Activated CD4-positive, alpha-beta T cell treated with anti-CD3 and anti-CD28 coated beads, Interleukin-2, amount 10 ng/mL, durations not matched to agents 7 days and 5 days (primary cell): ENCODE results near the gene POLE. TPM values are rescaled to one million over a fixed set of nuclear protein-coding genes. Genes with fewer than 3 reads are reported as not detected.

Experiments used
- CTCF ChIA-PET: fragments of 350-600 bp; sonication (Branson Sonifier 250); formaldehyde crosslinking; loops from one replicate; lab custom pipeline; 2021; ENCODE audit warnings: antibody characterized with exemption; lab: Charles Lee
- POLR2A ChIA-PET: fragments of 350-600 bp; sonication (Branson Sonifier 250); formaldehyde crosslinking; loops from one replicate; lab custom pipeline; 2021; ENCODE audit warnings: antibody characterized with exemption; lab: Charles Lee
- DNase-seq: peaks from one replicate; pipeline ENCODE4 v3.0.0-alpha.2; 2020
- H3K27ac Mint-ChIP-seq: one replicate; pipeline ENCODE4 v1.8.0; 2021; ENCODE audit warnings: mild to moderate bottlenecking, moderate library complexity, mixed read lengths
- H3K27me3 Mint-ChIP-seq: one replicate; pipeline ENCODE4 v1.8.0; 2021; ENCODE audit warnings: mixed read lengths
- H3K36me3 Mint-ChIP-seq: one replicate; pipeline ENCODE4 v1.8.0; 2021; ENCODE audit warnings: low read depth, mixed read lengths
- H3K4me1 Mint-ChIP-seq: one replicate; pipeline ENCODE4 v1.8.0; 2021; ENCODE audit warnings: mixed read lengths
- H3K4me3 Mint-ChIP-seq: one replicate; pipeline ENCODE4 v1.8.0; 2021; ENCODE audit warnings: mild to moderate bottlenecking, moderate library complexity, mixed read lengths
- H3K9me3 Mint-ChIP-seq: one replicate; pipeline ENCODE4 v1.8.0; 2021; ENCODE audit warnings: mixed read lengths
- total RNA-seq, 2 experiments: library from RNA; stranded (reverse); gene quantifications; one replicate each; pipeline ENCODE4 v1.2.3, GENCODE V29; 2021

POLE gene
- total RNA-seq, 2 experiments from 2014 or later = 167 to 176 TPM

DNA sequence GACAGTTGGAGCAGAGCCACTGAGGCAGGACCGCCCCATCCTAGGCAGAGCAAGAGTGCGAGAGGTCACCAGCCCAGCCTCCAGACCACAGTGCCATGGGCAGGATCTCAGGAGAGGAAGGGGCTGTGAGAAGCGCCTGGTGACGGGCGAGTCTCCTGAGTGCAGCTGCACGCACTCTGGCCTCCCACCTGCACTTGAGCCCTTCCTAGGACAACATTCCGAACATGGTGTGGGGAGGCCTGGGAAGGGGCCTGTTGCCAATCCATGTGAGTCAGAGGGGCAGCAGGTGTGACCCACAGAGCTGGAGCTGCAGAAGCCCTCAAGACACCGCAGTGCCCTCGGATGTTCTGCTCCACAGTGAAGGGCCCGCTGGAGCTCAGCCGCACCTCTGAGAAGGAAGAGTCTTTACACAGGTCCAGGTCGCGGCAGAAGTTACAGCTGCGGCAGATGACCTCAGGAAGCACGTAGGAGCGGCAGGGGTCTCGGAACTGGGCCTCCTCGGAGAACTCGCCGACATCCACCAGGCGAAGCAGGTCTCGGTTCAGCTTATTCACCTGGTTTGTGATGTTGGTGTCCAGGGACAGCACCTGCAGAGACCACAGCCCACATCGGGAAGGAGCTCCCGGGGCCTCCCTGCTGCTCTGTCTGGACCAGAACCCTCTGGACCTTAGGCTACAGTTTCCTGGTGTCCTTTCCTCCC, 61.3 kb downstream of the POLE start:
- DNase-seq = no peak
- Mint-ChIP-seq H3K36me3 (peaks cover 29% of the 10 kb centered on the region), H3K27me3 (no peaks in the 10 kb centered on the region), H3K4me3 (no peak overlapping the region), H3K9me3 (no peaks in the 10 kb centered on the region), H3K27ac (no peak overlapping the region), H3K4me1 (peaks cover 7% of the 10 kb centered on the region)
- ChIA-PET CTCF (interaction anchor here (0.5 to 1.1 kb wide), 2 partner anchors 27 to 610 kb away, joined by 3 to 4 read pairs; no protein-coding TSS in a partner anchor), POLR2A (no interaction called here)

DNA sequence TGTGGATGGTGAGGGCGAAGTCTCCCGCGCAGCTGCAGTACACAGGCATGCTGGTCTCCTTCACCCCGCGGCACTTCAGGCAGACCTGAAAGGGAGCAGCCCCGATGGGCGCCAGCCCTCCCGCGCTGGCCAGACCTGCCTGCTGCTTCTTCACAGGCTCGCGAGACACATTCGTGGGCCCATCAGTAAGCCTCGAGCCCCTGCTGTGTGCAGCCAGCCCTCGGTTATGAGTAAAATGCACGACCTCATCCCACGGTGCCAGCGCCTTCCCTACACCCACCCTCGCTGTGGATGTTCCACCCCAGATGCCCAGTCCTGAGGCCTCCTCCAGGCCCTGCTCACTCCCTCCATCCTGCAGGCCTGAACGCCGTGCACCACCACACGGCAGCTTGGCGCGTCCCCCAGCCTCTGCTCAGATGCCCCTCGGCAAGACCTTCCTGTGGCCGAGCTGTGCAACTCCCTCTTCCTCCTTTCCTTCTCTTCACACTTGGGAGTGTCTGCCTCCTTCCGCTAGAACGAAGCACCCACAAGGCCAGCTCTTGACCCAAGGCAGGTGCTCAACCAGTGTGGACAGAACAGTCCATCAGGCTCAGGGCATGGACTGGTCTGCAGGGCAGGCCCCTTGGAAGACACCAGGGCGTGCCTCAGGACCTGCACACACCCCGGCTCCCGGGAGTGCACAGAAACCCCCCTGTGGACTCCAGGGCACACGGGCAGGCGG, 62.1 kb downstream of the POLE start:
- DNase-seq = no peak
- Mint-ChIP-seq H3K36me3 (peaks cover 22% of the 10 kb centered on the region), H3K4me3 (no peak overlapping the region), H3K9me3 (no peaks in the 10 kb centered on the region), H3K4me1 (peaks cover 7% of the 10 kb centered on the region), H3K27me3 (peaks cover 3% of the 10 kb centered on the region), H3K27ac (no peak overlapping the region)
- ChIA-PET CTCF (interaction anchor here (1.1 kb wide), 1 partner anchor 26 kb away, joined by 3 read pairs; no protein-coding TSS in a partner anchor), POLR2A (no interaction called here)

DNA sequence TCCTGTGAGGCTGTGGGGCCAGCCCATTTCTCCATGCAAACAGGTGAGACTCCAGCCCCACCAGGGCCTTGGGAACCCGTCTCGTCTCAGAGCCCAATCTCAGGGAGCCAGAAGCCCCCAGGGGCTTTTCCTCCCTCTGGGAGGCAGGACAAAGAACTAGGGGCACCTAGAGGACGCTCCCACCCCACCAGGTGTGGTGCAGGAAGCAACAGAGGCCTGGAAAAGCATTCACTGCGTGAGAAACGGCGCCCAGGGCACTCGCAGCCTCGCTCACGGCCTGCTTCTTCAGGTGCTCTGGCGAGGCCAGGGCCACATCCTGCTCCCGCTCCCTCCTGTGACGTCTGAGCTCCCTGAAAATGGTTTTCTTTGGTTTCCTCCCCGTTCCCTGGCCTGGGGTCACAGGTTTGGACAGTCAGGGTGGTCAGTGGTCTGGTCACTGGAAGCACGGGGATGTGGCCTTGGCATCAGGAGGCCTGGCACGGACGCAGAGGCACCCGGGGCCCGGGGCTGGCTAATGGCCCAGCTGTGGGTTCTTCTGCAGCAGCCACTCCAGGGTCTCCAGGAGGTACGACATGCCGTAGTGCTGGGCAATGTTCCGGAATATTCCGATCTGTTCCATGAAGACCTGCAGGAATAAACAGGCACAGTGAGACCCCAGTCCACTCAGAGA, 62.8 kb downstream of the POLE start:
- ChIA-PET CTCF (no interaction called here), POLR2A (no interaction called here)
- peak overlapping the region; percentile 19 for H3K27ac Mint-ChIP-seq
- DNase-seq = no peak
- H3K36me3 Mint-ChIP-seq = peaks cover 15% of the 10 kb centered on the region
- H3K4me3 Mint-ChIP-seq = no peak overlapping the region
- peaks cover 7% of the 10 kb centered on the region for H3K4me1 Mint-ChIP-seq
- H3K27me3 Mint-ChIP-seq = peaks cover 3% of the 10 kb centered on the region
- no peaks in the 10 kb centered on the region for H3K9me3 Mint-ChIP-seq

DNA sequence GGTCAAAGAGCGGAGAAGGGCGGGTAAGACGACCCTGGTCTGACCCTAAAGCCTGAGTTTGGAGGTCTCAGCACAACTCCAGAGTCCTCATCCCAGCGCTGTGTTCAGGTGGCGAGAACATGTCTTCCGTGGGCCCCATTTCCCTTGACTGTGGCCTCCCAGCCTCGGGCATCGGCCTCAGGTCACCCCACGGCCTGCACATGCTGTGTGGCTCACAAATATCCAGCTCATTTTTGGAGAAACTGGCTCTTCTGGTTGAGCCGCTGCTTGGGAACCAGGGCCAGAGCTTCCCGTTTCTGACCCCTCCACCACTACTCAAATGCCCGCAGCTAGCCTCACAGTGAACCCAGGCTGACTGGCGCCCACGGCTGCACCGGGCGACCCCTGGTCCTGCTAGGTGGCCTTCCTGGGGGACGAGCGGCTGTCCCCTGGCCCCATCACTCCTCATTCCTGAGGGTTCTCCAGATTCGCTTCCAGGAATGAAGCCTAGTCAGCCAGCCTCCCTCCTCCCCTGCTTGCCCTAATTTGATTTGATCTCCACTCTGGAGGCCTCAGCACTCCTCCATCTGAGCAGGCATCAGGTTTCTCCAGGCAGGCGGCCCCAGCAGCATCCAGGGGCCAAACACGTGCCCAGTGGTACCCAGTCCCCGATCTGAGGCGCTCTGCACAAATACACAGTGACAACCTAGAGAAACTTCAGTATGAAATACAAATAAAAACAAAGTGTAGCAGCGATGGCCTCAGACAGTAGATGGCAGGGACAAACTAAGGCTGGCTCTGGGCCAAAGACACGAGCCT, 63.9 kb downstream of the POLE start:
- no peak overlapping the region for H3K4me3 Mint-ChIP-seq
- no peak for DNase-seq
- CTCF ChIA-PET = interaction anchor here (1.3 kb wide), 1 partner anchor 14 kb away, joined by 3 read pairs; no protein-coding TSS in a partner anchor
- peaks cover 7% of the 10 kb centered on the region for H3K4me1 Mint-ChIP-seq
- H3K36me3 Mint-ChIP-seq = peaks cover 10% of the 10 kb centered on the region
- peaks cover 3% of the 10 kb centered on the region for H3K27me3 Mint-ChIP-seq
- peak overlapping the region; percentile 57 for H3K27ac Mint-ChIP-seq
- POLR2A ChIA-PET = no interaction called here
- no peaks in the 10 kb centered on the region for H3K9me3 Mint-ChIP-seq

DNA sequence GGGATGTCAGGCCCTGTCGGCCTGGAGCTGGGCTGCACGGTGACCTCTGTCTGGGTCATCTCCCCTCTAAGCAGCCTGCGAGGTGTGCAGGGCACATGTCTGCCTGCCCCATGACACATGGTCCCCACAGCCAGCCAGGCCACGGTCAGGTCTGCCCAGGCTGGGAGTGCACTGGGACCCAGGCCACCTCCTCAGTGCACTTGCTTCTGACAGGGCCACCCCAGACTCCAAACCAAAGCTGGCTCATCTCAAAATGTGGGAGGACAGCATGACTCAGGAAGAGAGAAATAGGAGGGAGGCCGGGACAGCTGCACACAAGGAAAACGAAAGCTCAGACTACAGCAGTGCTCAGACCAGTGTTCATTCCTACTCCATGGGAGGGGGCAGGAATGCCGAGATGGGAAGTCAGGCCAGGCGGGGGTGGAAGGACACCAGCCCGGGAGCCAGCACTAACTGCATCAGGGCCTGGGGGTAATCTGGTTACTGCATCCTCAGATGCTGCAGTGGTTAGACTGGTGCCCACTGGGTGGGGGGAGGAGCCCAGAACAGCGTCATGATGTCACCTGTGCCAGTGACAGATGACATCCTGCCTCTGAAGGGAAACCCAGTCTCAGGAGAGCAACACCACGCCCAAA, 64.6 kb downstream of the POLE start:
- H3K4me1 Mint-ChIP-seq = peaks cover 9% of the 10 kb centered on the region
- CTCF ChIA-PET = interaction anchor here (1.3 kb wide), 1 partner anchor 14 kb away, joined by 3 read pairs; no protein-coding TSS in a partner anchor
- H3K27me3 Mint-ChIP-seq = peaks cover 9% of the 10 kb centered on the region
- H3K9me3 Mint-ChIP-seq = peaks cover 6% of the 10 kb centered on the region
- peak overlapping the region; percentile 57 for H3K27ac Mint-ChIP-seq
- H3K36me3 Mint-ChIP-seq = peaks cover 16% of the 10 kb centered on the region
- DNase-seq = peak; percentile 19
- no peak overlapping the region for H3K4me3 Mint-ChIP-seq
- POLR2A ChIA-PET = no interaction called here

DNA sequence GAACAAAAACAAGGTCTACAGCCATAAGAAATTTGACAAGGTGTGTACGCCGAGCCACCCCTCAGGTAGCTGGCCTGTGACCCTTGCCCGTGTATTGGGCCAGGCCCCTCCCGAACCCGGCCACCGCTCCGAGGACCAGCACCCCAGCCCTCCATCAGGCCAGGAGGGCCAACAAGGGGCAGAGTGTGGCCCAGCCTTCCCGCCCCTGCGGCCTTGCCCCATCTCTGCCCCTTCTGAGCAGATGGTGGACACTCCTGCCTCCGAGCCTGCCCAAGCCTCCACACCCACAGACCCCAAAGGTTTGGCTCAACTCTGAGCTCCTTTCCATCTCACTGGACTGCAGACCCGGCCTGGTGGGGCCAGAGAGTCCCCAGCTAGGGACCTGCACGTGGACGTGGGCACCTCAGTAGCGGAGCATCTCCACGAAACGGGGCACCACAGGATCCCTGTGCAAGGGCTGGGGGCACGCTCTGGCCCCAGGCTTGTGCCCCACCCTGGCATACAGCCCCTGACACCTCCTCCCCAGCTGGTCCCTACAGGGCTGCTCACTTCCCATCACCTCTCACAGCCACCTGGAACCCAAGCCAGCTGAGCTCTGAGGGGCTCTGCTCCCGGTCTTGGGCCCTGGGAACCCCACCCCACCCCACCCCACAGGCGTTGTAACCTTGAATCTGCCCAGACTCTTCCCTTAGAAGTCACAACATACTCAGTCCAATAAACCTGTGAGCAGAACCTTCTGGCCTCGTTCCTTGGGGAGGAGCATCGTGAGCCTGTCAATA, 65.3 kb downstream of the POLE start:
- no peak for DNase-seq
- H3K4me1 Mint-ChIP-seq = peaks cover 9% of the 10 kb centered on the region
- peaks cover 7% of the 10 kb centered on the region for H3K9me3 Mint-ChIP-seq
- ChIA-PET CTCF (interaction anchor here (1.3 kb wide), 1 partner anchor 15 kb away, joined by 3 read pairs; no protein-coding TSS in a partner anchor), POLR2A (no interaction called here)
- H3K4me3 Mint-ChIP-seq = no peak overlapping the region
- peak overlapping the region; percentile 55 for H3K27ac Mint-ChIP-seq
- H3K36me3 Mint-ChIP-seq = peaks cover 20% of the 10 kb centered on the region
- H3K27me3 Mint-ChIP-seq = peaks cover 17% of the 10 kb centered on the region

DNA sequence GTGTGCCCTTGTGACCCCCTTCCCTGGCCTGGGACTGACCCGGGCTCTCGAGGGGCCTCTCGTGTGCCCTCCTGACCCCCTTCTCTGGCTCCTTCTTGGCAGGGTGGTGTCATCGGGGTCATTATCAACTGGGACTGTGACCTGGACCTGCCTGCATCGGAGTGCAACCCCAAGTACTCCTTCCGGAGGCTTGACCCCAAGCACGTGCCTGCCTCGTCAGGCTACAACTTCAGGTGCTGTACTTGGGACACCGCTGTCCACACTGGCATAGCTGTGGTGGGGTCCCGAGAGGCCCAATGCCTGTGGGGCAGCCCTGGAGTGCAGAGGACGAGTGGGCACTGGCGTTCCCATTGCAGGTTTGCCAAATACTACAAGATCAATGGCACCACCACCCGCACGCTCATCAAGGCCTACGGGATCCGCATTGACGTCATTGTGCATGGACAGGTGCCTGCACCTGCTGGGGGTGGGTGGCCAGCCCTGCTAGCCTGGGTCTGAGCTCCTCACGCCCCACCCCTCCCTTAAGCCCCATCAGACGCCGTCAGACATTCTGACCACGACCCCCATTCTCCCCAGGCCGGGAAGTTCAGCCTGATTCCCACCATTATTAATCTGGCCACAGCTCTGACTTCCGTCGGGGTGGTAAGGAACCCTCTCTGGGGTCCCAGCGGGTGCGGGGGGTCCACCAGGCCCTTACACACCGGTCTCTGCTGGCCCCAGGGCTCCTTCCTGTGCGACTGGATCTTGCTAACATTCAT, 66.1 kb downstream of the POLE start:
- ChIA-PET POLR2A (no interaction called here), CTCF (no interaction called here)
- peaks cover 20% of the 10 kb centered on the region for H3K36me3 Mint-ChIP-seq
- DNase-seq = no peak
- H3K9me3 Mint-ChIP-seq = peaks cover 7% of the 10 kb centered on the region
- H3K27ac Mint-ChIP-seq = no peak overlapping the region
- peaks cover 9% of the 10 kb centered on the region for H3K4me1 Mint-ChIP-seq
- H3K4me3 Mint-ChIP-seq = no peak overlapping the region
- H3K27me3 Mint-ChIP-seq = peaks cover 20% of the 10 kb centered on the region

DNA sequence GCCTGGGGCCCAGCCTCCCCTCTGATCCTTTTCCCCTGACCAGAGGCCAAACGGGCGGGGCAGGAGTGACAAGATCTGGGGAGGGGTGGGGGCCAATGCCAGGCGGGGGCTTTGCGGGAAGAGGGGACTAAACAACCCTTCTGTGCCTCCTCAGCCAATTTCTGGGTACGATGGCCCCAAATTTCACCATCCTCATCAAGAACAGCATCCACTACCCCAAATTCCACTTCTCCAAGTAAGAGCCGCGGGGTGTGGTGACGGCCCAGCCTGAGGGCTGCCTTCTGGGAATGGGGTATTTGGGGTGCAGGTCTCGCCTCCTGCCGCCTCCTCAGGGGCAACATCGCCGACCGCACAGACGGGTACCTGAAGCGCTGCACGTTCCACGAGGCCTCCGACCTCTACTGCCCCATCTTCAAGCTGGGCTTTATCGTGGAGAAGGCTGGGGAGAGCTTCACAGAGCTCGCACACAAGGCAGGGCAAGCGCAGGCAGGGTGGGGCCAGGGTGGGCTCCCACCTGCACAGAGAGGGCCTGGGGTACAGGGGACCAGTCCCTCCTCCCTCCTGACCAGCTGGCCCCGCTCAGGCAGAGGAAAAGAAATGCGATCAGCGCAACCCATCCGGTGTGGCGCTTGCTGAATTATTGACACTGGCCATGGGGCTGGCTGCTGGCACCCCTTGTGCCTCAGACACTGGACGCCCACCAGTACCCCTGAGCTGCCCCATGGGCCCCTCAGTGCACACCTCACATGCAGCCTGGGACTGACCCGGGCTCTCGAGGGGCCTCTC, 66.8 kb downstream of the POLE start:
- Mint-ChIP-seq H3K27me3 (peaks cover 22% of the 10 kb centered on the region), H3K36me3 (peaks cover 18% of the 10 kb centered on the region), H3K4me3 (no peak overlapping the region), H3K9me3 (peaks cover 7% of the 10 kb centered on the region), H3K4me1 (peaks cover 9% of the 10 kb centered on the region), H3K27ac (no peak overlapping the region)
- ChIA-PET POLR2A (no interaction called here), CTCF (no interaction called here)
- DNase-seq = no peak

DNA sequence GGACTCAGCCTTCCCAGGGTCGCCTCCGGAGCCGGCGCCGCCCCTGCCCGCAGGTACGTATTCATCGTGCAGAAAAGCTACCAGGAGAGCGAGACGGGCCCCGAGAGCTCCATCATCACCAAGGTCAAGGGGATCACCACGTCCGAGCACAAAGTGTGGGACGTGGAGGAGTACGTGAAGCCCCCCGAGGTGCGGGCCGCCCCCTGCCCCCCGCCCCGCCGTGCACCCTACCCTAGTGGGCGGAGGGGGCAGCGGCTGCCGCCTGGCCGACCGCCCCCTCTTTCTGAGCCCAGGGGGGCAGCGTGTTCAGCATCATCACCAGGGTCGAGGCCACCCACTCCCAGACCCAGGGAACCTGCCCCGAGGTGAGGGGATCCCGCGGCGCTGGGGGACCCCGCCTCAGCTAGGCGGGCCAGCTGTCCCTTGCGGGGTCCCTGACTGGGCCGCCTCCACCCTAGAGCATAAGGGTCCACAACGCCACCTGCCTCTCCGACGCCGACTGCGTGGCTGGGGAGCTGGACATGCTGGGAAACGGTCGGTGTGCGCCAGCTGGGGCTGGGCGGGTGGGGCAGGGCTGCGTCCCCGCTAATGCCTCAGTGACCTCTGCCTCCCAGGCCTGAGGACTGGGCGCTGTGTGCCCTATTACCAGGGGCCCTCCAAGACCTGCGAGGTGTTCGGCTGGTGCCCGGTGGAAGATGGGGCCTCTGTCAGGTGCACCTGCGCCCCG, 67.6 kb downstream of the POLE start:
- Mint-ChIP-seq H3K4me3 (no peak overlapping the region), H3K4me1 (peaks cover 13% of the 10 kb centered on the region), H3K27ac (no peak overlapping the region), H3K27me3 (peaks cover 22% of the 10 kb centered on the region), H3K9me3 (peaks cover 7% of the 10 kb centered on the region), H3K36me3 (peaks cover 13% of the 10 kb centered on the region)
- ChIA-PET CTCF (interaction anchor here (1.0 kb wide), 1 partner anchor 10 kb away, joined by 3 read pairs; the partner anchor contains the start of gene LRCOL1), POLR2A (no interaction called here)
- no peak for DNase-seq

DNA sequence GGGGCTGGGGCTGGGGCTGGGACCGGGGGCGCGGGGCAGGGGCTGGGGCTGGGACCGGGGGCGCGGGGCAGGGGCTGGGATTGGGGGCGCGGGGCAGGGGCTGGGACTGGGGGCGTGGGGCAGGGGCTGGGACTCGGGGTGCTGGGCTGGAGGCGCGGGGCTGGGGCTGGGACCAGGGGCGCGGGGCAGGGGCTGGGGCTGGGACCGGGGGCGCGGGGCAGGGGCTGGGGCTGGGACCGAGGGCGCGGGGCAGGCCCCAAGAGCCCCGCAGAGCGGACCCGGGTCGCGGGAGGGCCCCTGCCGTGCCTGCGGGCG, 68.1 kb downstream of the POLE start:
- ChIA-PET CTCF (interaction anchor here (1.0 kb wide), 1 partner anchor 9 kb away, joined by 3 read pairs; the partner anchor contains the start of gene LRCOL1), POLR2A (no interaction called here)
- Mint-ChIP-seq H3K9me3 (peaks cover 7% of the 10 kb centered on the region), H3K27ac (no peak overlapping the region), H3K27me3 (peaks cover 22% of the 10 kb centered on the region), H3K4me1 (peaks cover 13% of the 10 kb centered on the region), H3K4me3 (no peak overlapping the region), H3K36me3 (peaks cover 13% of the 10 kb centered on the region)
- DNase-seq = no peak
